ENCODE measurements around the gene PTPN6. TPM values are rescaled to one million over a fixed set of nuclear protein-coding genes. Genes with fewer than 3 reads are reported as not detected.

Gene PTPN6
- total and polyA plus RNA-seq, 2 of the 8 experiments (the other 6 are each of a cell fraction or from before 2014, with no cell fraction given), result 16.3 to 28.4 TPM

DNA sequence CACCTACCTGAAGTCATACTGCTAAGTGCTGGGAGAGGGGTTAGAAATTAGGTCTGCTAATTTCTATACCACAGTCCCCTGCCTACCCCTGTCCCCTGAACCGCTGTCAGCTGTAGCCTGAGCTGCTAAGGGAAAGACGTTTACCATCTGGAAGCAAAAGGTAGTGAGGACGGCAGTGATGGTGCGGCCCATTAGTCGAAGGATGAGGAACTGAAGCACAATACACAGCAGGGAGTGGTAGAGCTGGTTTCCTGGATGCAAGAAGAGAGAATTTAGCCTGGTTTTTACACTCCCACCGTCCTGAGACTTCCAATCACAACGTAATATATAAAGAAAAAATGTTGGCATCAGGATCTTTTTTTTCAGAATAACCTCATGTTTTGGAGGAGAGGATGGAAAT lies 31.4 kb downstream of the PTPN6 start:
- H4K91ac ChIP-seq (replicated peaks; ENCODE audit: insufficient read length, low read length), result no peak overlapping the region
- H4K20me1 ChIP-seq (replicated peaks in 1 of 2; ENCODE audit: control insufficient read depth in 1 of 2, insufficient read depth in 2 of 2, low read length in 2 of 2), result peaks cover 5 to 6% of the 10 kb centered on the region in 2 experiments
- no peak overlapping the region for H2BK20ac ChIP-seq (ENCODE audit: low read length)
- no peak overlapping the region for H3K23ac ChIP-seq (ENCODE audit: insufficient read length)
- H3K36me3 ChIP-seq (ENCODE audit: control insufficient read depth in 2 of 4, insufficient read depth in 4 of 4, low read length in 3 of 4), result peaks cover 7 to 57% (median 20%) of the 10 kb centered on the region in 4 experiments; a peak in 7 of 8 replicates
- no peak overlapping the region for H2AFZ ChIP-seq (ENCODE audit: low read length)
- H2BK120ac ChIP-seq (replicated peaks; ENCODE audit: low read depth, low read length), result no peak overlapping the region
- no peak for DNase-seq (ENCODE audit: low read depth in 1 of 2, low spot score in 2 of 2)
- H2BK15ac ChIP-seq (ENCODE audit: low read length), result no peak overlapping the region
- POLR2A ChIA-PET (ENCODE audit: partially characterized antibody), result interaction anchor here (0.7 to 30.5 kb wide), 6 partner anchors 9 to 37 kb away, joined by 3 to 1596 read pairs (median 8); partner anchors contain the start of genes ATN1, C12orf57, PTPN6 and RNU7-1
- H3K4me2 ChIP-seq (ENCODE audit: insufficient read depth in 1 of 2, low read depth in 2 of 2, low read length in 2 of 2), result no peak overlapping the region
- CTCF ChIA-PET (ENCODE audit: partially characterized antibody), result interaction anchor here (0.5 to 2.2 kb wide), 5 partner anchors 10 to 129 kb away, joined by 3 to 7 read pairs (median 3); partner anchors contain the start of gene C1RL
- H4K8ac ChIP-seq (ENCODE audit: extremely low read depth, insufficient read depth, low read length), result no peak overlapping the region
- H4K5ac ChIP-seq (ENCODE audit: insufficient read length, low read depth, low read length), result no peak overlapping the region
- H3K79me1 ChIP-seq (ENCODE audit: low read depth, low read length), result 0 out of 2 replicates have a peak, but pooled peaks cover 2% of the 10 kb centered on the region
- H2BK12ac ChIP-seq (ENCODE audit: low read depth, low read length), result no peak overlapping the region
- H3K27me3 ChIP-seq (replicated peaks in 1 of 4; ENCODE audit: control insufficient read depth in 3 of 4, extremely low read depth in 1 of 4, insufficient read depth in 3 of 4, low read length in 3 of 4), result no peaks in the 10 kb centered on the region
- H3K4ac ChIP-seq (replicated peaks; ENCODE audit: insufficient read length, low read depth, low read length), result no peak overlapping the region
- H3K27ac ChIP-seq (ENCODE audit: low read depth, low read length), result no peak overlapping the region
- WGBS, 2 experiments (ENCODE audit: extremely low coverage in 1 of 2, insufficient coverage in 1 of 2, insufficient read length in 1 of 2, insufficient replicate concordance in 2 of 2, low coverage in 1 of 2, low lambda C conversion rate in 2 of 2, missing lambda C conversion rate in 1 of 2), result 67% methylated on average over 7 of the region's 7 CpGs; no CpG with 5 or more reads in 1 of the 2 experiments
- H3K18ac ChIP-seq (ENCODE audit: extremely low read depth, low read length), result no peak overlapping the region
- no peaks in the 10 kb centered on the region for H3K23me2 ChIP-seq (ENCODE audit: low read depth, low read length)
- FAIRE-seq, result no peak
- H3K14ac ChIP-seq (ENCODE audit: insufficient read length), result no peak overlapping the region
- H3K79me2 ChIP-seq (ENCODE audit: control insufficient read depth in 1 of 2, insufficient read depth in 2 of 2, low read length in 2 of 2), result no peaks in the 10 kb centered on the region
- no peak overlapping the region for H2AK5ac ChIP-seq (ENCODE audit: low read depth, low read length)
- no peak overlapping the region for H3K4me3 ChIP-seq (ENCODE audit: extremely low read depth in 1 of 4, insufficient read depth in 2 of 4, low read depth in 3 of 4, low read length in 4 of 4)
- H3K9ac ChIP-seq (replicated peaks in 1 of 4; ENCODE audit: extremely low read depth in 1 of 4, low read depth in 3 of 4, low read length in 3 of 4), result no peak overlapping the region
- H3K9me3 ChIP-seq (ENCODE audit: insufficient read depth in 2 of 2, low read depth in 1 of 2, low read length in 1 of 2), result no peaks in the 10 kb centered on the region
- H3K56ac ChIP-seq (replicated peaks; ENCODE audit: insufficient read length, low read depth, low read length), result no peak overlapping the region
- H2BK5ac ChIP-seq (ENCODE audit: low read depth, low read length), result no peak overlapping the region
- H3K4me1 ChIP-seq (replicated peaks in 1 of 4; ENCODE audit: control insufficient read depth in 3 of 4, insufficient read depth in 4 of 4, low read length in 3 of 4), result peaks cover 0 to 6% (median under 1%) of the 10 kb centered on the region in 4 experiments; a peak in 2 of 7 replicates
- TF ChIP-seq JUND (IDR thresholded peaks at IDR 0.05; ENCODE audit: low read length), result no peak
- TF ChIP-seq NANOG (IDR thresholded peaks at IDR 0.05; ENCODE audit: insufficient read depth, low read depth, low read length, poor library complexity, severe bottlenecking), result no peak
- no peak for TF ChIP-seq TBP (IDR thresholded peaks at IDR 0.05; ENCODE audit: low read depth, low read length)
- TF ChIP-seq POLR2A (IDR thresholded peaks at IDR 0.05; ENCODE audit: control extremely low read depth in 1 of 2, low read depth in 2 of 2, low read length in 2 of 2), result no peak
- no peak for TF ChIP-seq CHD2 (IDR thresholded peaks at IDR 0.05; ENCODE audit: low read length)
- no peak for TF ChIP-seq CBX5 (IDR thresholded peaks at IDR 0.05; ENCODE audit: low read depth, low read length)
